Stimulated activated CD4-positive, alpha-beta T cell treated with anti-CD3 and anti-CD28 coated beads, Interleukin-12 subunit alpha, Interleukin-12 subunit beta, amount 100 ng/mL, for 24 hours (primary cell): ENCODE data around the gene CCR4.
A peak's percentile ranks its signal among the peaks of the same experiment; 100 is the strongest.
"Not testable (repeated sequence)": the region's sequence is repeated elsewhere in the genome, so short reads cannot be mapped to it uniquely, and the experiment has no call there.

Source experiments
- DNase-seq, 2 experiments: peaks; one replicate each; pipeline ENCODE4 v3.0.0-alpha.2; 2020; ENCODE audit warnings: low read depth in 2 of 2

CCR4 gene

GRCh38 chr3:32951410-32951811 lies at the start of gene CCR4:
Gene CCR4 (plus strand): TSS chr3:32951644. CDS start chr3:32953423, 1,779 bp downstream.
- DNase-seq, result peak; percentile 36 to 40

- DNase-seq, result peak in 1 of 2 experiments; percentile 35
These were observed 48.5 kb upstream of the CCR4 start for GRCh38 chr3:32902887-32903371.

- DNase-seq, result no peak
These were observed 47.5 kb upstream of the CCR4 start for GRCh38 chr3:32903953-32904352.

- no peak for DNase-seq
These were observed 41.4 kb upstream of the CCR4 start for GRCh38 chr3:32909999-32910398.

GRCh38 chr3:32910954-32911353 lies 40.5 kb upstream of the CCR4 start:
- no peak for DNase-seq

GRCh38 chr3:32912046-32912445 lies 39.4 kb upstream of the CCR4 start:
- no peak for DNase-seq

GRCh38 chr3:32913790-32914446 lies 37.5 kb upstream of the CCR4 start:
- DNase-seq, result no peak

- no peak for DNase-seq
These were observed 31.5 kb upstream of the CCR4 start for GRCh38 chr3:32919920-32920319.

GRCh38 chr3:32922078-32922477 lies 29.4 kb upstream of the CCR4 start:
- no peak for DNase-seq

GRCh38 chr3:32930161-32930560 lies 21.3 kb upstream of the CCR4 start:
- DNase-seq, result no peak

GRCh38 chr3:32931273-32931672 lies 20.2 kb upstream of the CCR4 start:
- not testable (repeated sequence) for DNase-seq

- no peak for DNase-seq
These were observed 17.2 kb upstream of the CCR4 start for GRCh38 chr3:32934150-32934742.

- DNase-seq, result no peak
These were observed 14.1 kb upstream of the CCR4 start for GRCh38 chr3:32937331-32937730.

GRCh38 chr3:32939531-32940284 lies 11.7 kb upstream of the CCR4 start:
- not testable (repeated sequence) for DNase-seq

GRCh38 chr3:32940726-32941125 lies 10.7 kb upstream of the CCR4 start:
- no peak for DNase-seq

- no peak for DNase-seq
These were observed 6.3 kb upstream of the CCR4 start for GRCh38 chr3:32945136-32945535.

- not testable (repeated sequence) for DNase-seq
These were observed 5.8 kb upstream of the CCR4 start for GRCh38 chr3:32945598-32945997.

- no peak for DNase-seq
These were observed 4.3 kb upstream of the CCR4 start for GRCh38 chr3:32946973-32947788.

- DNase-seq, result peak; percentile 88 to 99
These were observed 3.6 kb upstream of the CCR4 start for GRCh38 chr3:32947789-32948238.

- no peak for DNase-seq
These were observed 2.6 kb upstream of the CCR4 start for GRCh38 chr3:32948625-32949445.

- DNase-seq, result no peak
These were observed 928 bp upstream of the CCR4 start for GRCh38 chr3:32950516-32950915.
